Colonic mucosa (tissue), 4 donors: ENCODE data around the gene PPP1R37. TPM values are rescaled to one million over a fixed set of nuclear protein-coding genes. Genes with fewer than 3 reads are reported as not detected.

Source experiments
- DNase-seq: peaks from one replicate; pipeline ENCODE4 v3.0.0-alpha.2; 2020
- H3K27ac ChIP-seq: fragments of 200-600 bp; one replicate; pipeline ENCODE4 v1.8.0; 2021
- H3K27me3 ChIP-seq: fragments of 200-600 bp; one replicate; pipeline ENCODE4 v1.8.0; 2021
- H3K36me3 ChIP-seq: fragments of 200-600 bp; one replicate; pipeline ENCODE4 v1.8.0; 2021
- H3K4me1 ChIP-seq: fragments of 200-600 bp; one replicate; pipeline ENCODE4 v1.8.0; 2021; ENCODE audit warnings: mild to moderate bottlenecking
- H3K4me3 ChIP-seq: fragments of 200-600 bp; one replicate; pipeline ENCODE4 v1.8.0; 2021
- H3K9ac ChIP-seq, 2 donors: one replicate each; pipeline ENCODE4 v1.7.0; 2013; ENCODE audit warnings: control low read depth in 2 of 2, low read depth in 2 of 2, low read length in 2 of 2
- H3K9me3 ChIP-seq: fragments of 200-600 bp; one replicate; pipeline ENCODE4 v1.8.0; 2021
- CTCF ChIP-seq: fragments of 200-600 bp; IDR thresholded peaks from one replicate; pipeline ENCODE4 v1.8.0; 2022; ENCODE audit warnings: antibody characterized with exemption, mild to moderate bottlenecking
- intact Hi-C: fragments of 100-400 bp; cut with DNase I; formaldehyde crosslinking; loops from one replicate; pipeline ENCODE4 v1.14.1; 2022
- total RNA-seq, 2 donors: library from RNA; stranded (reverse); fragmentation: NEBNext Ultra II Directional in 1 of 2; extraction: Animal tissue kit (Norgen Biotek cat#: 25700) in 1 of 2; gene quantifications; one replicate each; pipeline ENCODE4 v1.2.1, GENCODE V29; 2021
- donor health status: healthy.
- donor health status: DM: no; HTN: no; CAD: no.
- donor health status: DM: no; HTN: no; CAD: no.

The PPP1R37 gene
- total RNA-seq, 2 donors from 2014 or later = 28.2 to 46.9 TPM

DNA sequence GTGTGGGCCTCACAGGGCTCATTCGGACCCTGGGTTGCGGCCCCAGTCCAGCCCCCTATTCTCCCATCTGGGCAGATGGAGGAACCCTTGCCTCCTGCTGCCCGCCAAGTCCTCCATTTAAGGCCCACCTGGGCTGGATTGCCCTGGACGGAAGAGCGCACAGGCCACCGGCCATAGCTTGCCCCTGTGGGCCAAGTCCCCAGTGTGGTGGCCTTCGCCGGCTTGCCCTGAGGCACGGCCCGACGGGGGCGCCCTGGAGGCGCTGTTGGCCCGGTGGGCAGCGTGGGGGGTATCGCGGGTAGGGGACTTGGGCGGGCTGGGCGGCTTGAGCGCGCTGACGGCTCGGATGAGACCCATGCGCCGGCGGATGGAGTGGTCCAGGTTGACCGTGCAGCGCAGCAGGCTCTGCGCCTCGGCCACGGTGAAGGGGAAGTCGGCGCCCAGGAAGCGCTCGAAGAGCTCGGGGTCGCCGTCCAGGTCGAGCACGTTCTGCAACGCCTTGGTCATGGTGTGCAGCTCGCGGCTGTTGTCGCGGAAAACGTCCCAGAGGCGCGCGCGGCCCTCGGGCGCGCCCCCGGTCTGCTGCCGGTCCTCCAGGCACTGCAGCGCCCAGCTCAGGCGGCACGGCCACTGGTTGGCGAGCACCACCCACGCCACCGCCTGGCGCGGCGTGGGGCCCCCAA is 59.0 kb downstream of the PPP1R37 start:
- intact Hi-C loops = no loop called here
- Histone ChIP-seq H3K9me3 (no peaks in the 10 kb centered on the region), H3K9ac (no peak overlapping the region), H3K27me3 (peaks cover 34% of the 10 kb centered on the region), H3K27ac (no peak overlapping the region), H3K4me1 (peaks cover 22% of the 10 kb centered on the region), H3K36me3 (no peaks in the 10 kb centered on the region), H3K4me3 (peak overlapping the region; percentile 25)
- no peak for DNase-seq
- TF ChIP-seq CTCF = no peak

DNA sequence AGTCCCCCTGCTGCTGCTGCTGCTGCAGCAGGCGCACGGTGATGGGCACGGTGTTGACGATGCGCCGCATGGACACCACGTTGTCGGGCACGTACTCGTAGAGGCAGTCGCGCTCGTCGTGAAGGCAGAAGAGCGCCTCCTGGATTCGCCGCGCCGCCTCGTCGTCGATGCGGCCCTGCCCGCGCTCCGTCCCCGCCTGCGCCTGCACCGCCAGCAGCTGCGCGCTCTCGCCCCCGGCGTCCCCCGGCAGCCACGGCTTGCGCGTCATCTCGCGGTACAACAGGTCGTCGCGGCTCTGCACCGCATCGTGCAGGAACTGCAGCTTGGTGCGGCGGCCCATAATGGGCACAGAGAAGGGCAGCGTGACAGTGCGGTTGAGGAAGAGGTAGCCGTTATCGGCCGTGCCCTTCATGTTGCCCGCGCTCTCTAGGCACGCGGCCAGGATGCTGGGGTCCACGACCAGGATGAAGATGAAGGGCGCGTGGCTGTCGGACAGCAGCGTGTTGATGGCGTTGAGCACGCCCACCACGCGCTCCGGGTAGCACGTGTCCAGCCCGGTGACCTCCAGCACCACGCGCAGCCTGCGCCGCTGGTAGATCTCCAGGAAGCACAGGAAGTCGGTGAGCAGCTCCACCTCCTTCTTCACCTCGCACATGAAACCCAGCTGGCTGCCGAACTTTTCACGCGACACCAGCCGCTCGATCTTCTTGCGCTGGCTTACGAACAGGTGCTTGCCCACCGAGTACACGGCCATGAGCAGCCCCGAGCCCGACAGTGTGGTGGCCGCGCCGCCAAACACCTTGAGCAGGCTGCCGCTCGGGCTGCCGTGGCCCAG is 59.7 kb downstream of the PPP1R37 start:
- Histone ChIP-seq H3K27me3 (peaks cover 34% of the 10 kb centered on the region), H3K9me3 (no peaks in the 10 kb centered on the region), H3K4me3 (peak overlapping the region; percentile 25), H3K36me3 (no peaks in the 10 kb centered on the region), H3K27ac (no peak overlapping the region), H3K4me1 (peaks cover 22% of the 10 kb centered on the region), H3K9ac (peak overlapping the region in 1 of 2 donors; percentile 35)
- TF ChIP-seq CTCF = no peak
- intact Hi-C loops = no loop called here
- peak; percentile 48 for DNase-seq

GRCh38 chr19:45153339-45154063 is 60.5 kb downstream of the PPP1R37 start:
- H3K4me3 ChIP-seq = peak overlapping the region; percentile 25
- intact Hi-C loops = no loop called here
- H3K27me3 ChIP-seq = peaks cover 34% of the 10 kb centered on the region
- peaks cover 22% of the 10 kb centered on the region for H3K4me1 ChIP-seq
- H3K9me3 ChIP-seq = no peaks in the 10 kb centered on the region
- no peak overlapping the region for H3K27ac ChIP-seq
- TF ChIP-seq CTCF = no peak
- no peaks in the 10 kb centered on the region for H3K36me3 ChIP-seq
- DNase-seq = peak; percentile 35
- peak overlapping the region in 1 of 2 donors; percentile 12 for H3K9ac ChIP-seq

DNA sequence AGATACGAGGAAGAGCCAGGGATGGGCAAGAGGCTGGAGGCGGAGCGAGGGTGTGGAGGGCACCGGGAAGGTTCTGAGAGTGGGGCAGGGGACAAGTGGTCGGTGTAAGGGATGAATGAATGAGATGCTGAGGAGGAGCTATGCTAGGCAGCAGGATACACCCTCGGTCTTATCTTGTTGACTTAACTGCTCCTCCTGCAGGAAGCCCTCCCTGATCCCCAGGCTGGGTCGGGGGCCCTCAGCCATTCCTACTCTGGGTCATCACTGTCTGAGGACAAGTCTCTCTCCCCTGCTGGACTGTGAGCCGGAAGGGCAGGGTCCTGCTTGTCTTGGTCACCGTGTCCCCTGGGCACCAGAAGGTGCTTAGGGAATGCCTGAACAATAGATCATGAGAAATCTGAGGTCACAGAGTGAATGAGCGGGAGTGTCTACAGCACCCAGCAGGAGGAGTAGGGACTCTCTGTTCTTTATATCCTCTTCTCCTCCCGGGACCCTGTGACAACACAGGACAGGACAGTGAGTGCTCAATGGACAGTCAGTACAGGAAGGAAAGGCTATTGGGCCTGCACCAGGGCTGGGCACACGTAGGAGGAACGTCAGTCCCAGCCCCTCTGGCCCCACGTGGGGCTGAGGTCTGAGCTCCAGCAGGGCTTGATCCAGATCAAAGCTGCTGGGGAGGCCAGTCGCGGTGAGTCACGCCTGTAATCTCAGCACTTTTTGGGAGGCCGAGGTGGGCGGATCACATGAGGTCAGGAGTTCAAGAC is 61.3 kb downstream of the PPP1R37 start:
- no peak for DNase-seq
- H3K9ac ChIP-seq = no peak overlapping the region

More for the DNA sequence above, 61.3 kb downstream of the PPP1R37 start:
- no peaks in the 10 kb centered on the region for H3K36me3 ChIP-seq
- H3K9me3 ChIP-seq = no peaks in the 10 kb centered on the region
- TF ChIP-seq CTCF = no peak
- peaks cover 22% of the 10 kb centered on the region for H3K4me1 ChIP-seq
- no peak overlapping the region for H3K27ac ChIP-seq
- H3K4me3 ChIP-seq = no peak overlapping the region
- H3K27me3 ChIP-seq = peaks cover 34% of the 10 kb centered on the region
- intact Hi-C loops = no loop called here
